ENCODE measurements around the gene SREBF2. TPM values are rescaled to one million over a fixed set of nuclear protein-coding genes. Genes with fewer than 3 reads are reported as not detected.

SREBF2 gene
- total and polyA plus RNA-seq, 2 experiments from 2014 or later: 113 to 114 TPM

DNA sequence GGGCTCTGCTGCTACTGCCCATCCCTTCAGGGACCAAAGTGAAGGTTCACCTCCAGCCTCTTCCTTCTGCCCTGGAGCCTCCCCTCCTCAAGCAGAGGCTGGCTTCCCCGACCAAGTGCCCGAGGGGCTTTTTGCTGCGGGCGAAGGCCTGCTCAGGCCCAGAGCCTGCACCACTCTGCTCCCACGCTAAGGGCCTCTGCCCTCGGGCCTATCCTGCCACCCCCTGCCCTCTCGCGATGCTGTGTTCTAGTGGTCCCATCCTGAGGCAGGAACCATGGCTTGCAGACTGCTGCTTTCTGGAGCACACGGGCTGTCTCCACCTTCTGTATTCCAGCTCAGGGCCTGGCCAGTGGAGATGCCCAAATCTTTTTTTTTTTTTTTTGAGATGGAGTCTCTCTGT is 102.6 kb downstream of the SREBF2 start:
- TF ChIP-seq EZH2phosphoT487 (IDR thresholded peaks at IDR 0.05; ENCODE audit: low read depth, severe bottlenecking, unreplicated experiment) (no peak), EZH2 (IDR thresholded peaks at IDR 0.05; ENCODE audit: borderline replicate concordance) (no peak)
- no peaks in the 10 kb centered on the region for H3K9me2 ChIP-seq (replicated peaks; ENCODE audit: insufficient read depth)
- DNase-seq (ENCODE audit: low spot score): no peak
- no peaks in the 10 kb centered on the region for H3K79me2 ChIP-seq
- no peak overlapping the region for H3K4me2 ChIP-seq
- no peaks in the 10 kb centered on the region for H3K9me3 ChIP-seq (ENCODE audit: low read depth)
- no peaks in the 10 kb centered on the region for H3K4me1 ChIP-seq (ENCODE audit: insufficient read depth)
- no peak overlapping the region for H2AFZ ChIP-seq
- H3K27me3 ChIP-seq: no peaks in the 10 kb centered on the region
- no peaks in the 10 kb centered on the region for H3K36me3 ChIP-seq (replicated peaks; ENCODE audit: insufficient read depth, low read depth)
- H3K27ac ChIP-seq: no peak overlapping the region
- H3K4me3 ChIP-seq: no peak overlapping the region
- no peaks in the 10 kb centered on the region for H4K20me1 ChIP-seq (ENCODE audit: insufficient read depth, poor library complexity, severe bottlenecking)
- 96% methylated on average over 9 of the region's 9 CpGs for WGBS (ENCODE audit: low lambda C conversion rate, missing lambda C conversion rate)

DNA sequence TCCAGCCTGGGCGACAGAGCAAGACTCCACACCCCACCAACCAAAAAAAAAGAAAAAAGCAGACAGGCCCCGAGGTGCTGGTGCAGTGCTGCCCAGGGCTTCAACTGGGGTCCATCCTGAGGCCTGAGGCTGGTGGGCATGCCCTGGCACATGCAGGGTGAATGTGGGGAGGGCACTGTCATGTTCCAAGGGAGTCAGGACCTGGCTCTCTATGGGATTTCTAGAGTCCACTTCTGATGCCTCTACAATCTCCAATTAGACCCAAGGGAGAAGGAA is 103.9 kb downstream of the SREBF2 start:
- Histone ChIP-seq H3K9me3 (ENCODE audit: low read depth) (no peaks in the 10 kb centered on the region), H3K79me2 (no peaks in the 10 kb centered on the region), H3K4me1 (ENCODE audit: insufficient read depth) (no peaks in the 10 kb centered on the region), H3K4me2 (no peak overlapping the region), H2AFZ (no peak overlapping the region), H3K36me3 (replicated peaks; ENCODE audit: insufficient read depth, low read depth) (no peaks in the 10 kb centered on the region), H3K27ac (no peak overlapping the region), H3K4me3 (no peak overlapping the region), H3K27me3 (no peaks in the 10 kb centered on the region), H3K9me2 (replicated peaks; ENCODE audit: insufficient read depth) (no peaks in the 10 kb centered on the region), H4K20me1 (ENCODE audit: insufficient read depth, poor library complexity, severe bottlenecking) (no peaks in the 10 kb centered on the region)
- 100% methylated on average over 2 of the region's 2 CpGs for whole genome bisulfite sequencing (ENCODE audit: low lambda C conversion rate, missing lambda C conversion rate)
- no peak for TF ChIP-seq EZH2 (IDR thresholded peaks at IDR 0.05; ENCODE audit: borderline replicate concordance)
- DNase-seq (ENCODE audit: low spot score): no peak

DNA sequence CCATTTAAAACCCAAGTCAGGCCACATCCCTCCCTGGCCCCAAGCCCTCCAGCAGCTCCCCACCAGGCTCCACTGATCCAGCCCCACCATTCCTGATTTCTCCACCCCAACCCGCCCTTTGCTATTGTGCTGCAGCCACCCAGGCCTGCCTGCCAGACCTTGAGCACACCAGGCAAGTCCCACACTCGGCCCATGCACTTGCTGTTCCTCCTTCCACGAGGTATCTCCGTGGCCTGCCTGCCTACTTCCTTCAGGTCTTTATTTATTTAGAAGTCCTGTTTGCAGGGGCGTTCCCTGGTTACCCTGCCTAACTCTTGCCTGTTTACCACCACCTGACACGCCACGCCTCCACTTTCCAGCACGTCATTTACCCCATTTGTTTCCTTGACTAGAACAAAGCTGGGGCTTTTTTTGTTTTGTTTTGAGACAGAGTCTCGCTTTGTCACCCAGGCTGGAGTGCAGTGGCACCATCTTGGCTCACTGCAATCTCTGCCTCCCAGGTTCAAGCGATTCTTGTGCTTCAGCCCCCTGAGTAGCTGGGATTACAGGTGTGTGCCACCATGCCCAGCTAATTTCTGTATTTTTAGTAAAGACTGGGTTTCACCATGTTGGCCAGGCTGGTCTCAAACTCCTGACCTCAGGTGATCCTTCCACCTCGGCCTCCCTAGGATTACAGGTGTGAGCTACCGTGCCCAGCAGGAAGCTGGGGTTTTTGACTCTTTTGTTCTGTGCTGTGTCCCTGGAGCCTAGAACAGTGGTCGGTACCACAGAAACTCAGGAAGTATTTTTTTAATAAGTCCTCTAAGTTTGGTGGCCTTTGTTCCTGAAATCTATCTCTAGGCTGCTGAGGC is 107.3 kb downstream of the SREBF2 start:
- Histone ChIP-seq H3K4me3 (no peak overlapping the region), H3K36me3 (replicated peaks; ENCODE audit: insufficient read depth, low read depth) (no peaks in the 10 kb centered on the region), H4K20me1 (ENCODE audit: insufficient read depth, poor library complexity, severe bottlenecking) (no peaks in the 10 kb centered on the region), H3K9me2 (replicated peaks; ENCODE audit: insufficient read depth) (no peaks in the 10 kb centered on the region), H3K27me3 (no peaks in the 10 kb centered on the region), H3K4me2 (no peak overlapping the region), H3K27ac (peak overlapping the region; percentile 75), H2AFZ (no peak overlapping the region), H3K9me3 (ENCODE audit: low read depth) (no peaks in the 10 kb centered on the region), H3K4me1 (ENCODE audit: insufficient read depth) (no peaks in the 10 kb centered on the region), H3K79me2 (peaks cover 2% of the 10 kb centered on the region)
- WGBS (ENCODE audit: low lambda C conversion rate, missing lambda C conversion rate): 79% methylated on average over 12 of the region's 13 CpGs
- TF ChIP-seq EZH2phosphoT487 (IDR thresholded peaks at IDR 0.05; ENCODE audit: low read depth, severe bottlenecking, unreplicated experiment): no peak
- TF ChIP-seq, protein P1, sequence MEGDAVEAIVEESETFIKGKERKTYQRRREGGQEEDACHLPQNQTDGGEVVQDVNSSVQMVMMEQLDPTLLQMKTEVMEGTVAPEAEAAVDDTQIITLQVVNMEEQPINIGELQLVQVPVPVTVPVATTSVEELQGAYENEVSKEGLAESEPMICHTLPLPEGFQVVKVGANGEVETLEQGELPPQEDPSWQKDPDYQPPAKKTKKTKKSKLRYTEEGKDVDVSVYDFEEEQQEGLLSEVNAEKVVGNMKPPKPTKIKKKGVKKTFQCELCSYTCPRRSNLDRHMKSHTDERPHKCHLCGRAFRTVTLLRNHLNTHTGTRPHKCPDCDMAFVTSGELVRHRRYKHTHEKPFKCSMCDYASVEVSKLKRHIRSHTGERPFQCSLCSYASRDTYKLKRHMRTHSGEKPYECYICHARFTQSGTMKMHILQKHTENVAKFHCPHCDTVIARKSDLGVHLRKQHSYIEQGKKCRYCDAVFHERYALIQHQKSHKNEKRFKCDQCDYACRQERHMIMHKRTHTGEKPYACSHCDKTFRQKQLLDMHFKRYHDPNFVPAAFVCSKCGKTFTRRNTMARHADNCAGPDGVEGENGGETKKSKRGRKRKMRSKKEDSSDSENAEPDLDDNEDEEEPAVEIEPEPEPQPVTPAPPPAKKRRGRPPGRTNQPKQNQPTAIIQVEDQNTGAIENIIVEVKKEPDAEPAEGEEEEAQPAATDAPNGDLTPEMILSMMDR (IDR thresholded peaks at IDR 0.05; ENCODE audit: poor library complexity): no peak
- no peak for DNase-seq (ENCODE audit: low spot score)

DNA sequence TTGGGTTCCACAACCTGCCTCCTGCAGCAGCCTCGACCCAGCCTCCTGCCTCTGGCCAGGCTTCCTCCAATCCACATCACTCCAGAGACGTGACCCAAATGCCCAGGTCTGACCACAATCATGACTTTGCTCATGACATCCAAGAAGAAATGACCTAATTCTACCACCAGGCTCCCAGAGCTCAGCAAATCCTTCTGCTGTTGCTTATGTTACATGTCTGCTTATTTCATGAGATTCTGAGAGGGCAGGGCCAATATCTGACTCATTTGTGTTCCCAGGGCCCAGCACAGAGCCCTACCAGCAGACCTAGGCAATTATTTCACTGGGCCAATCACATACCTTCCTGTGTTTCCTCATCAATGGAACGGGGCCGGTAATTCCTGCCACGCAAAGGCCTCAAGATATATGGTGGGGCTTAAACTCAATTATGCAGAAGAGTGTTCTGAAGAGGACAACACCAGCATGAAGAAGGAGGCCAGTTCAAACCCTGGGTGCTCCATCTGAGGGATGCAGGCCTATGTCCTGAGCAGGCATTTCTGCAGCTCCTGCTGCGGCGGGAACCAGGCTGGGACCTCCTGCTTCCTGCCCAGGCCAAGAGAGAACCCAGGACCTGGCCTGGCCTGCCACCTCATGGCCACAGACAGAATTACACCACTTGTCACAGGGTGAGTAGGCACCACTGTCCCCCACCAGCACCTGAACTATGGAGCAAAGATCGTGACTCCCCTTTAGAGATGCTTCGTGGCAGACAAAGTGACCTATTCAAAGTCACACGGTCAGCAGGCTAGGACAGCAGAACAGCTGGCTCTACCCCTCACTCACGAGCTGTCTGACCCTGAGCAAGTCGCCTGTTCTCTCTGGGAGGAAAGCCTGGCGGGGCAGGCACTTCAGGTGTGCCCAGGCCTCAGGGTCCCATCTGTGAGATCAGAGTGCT is 108.2 kb downstream of the SREBF2 start:
- no peak overlapping the region for H3K4me2 ChIP-seq
- H3K4me1 ChIP-seq (ENCODE audit: insufficient read depth): peaks cover 6% of the 10 kb centered on the region
- TF ChIP-seq, protein P1 (IDR thresholded peaks at IDR 0.05; ENCODE audit: poor library complexity): peak; percentile 80
- TF ChIP-seq EZH2phosphoT487 (IDR thresholded peaks at IDR 0.05; ENCODE audit: low read depth, severe bottlenecking, unreplicated experiment): no peak
- H2AFZ ChIP-seq: no peak overlapping the region
- H3K79me2 ChIP-seq: peaks cover 7% of the 10 kb centered on the region
- H3K9me2 ChIP-seq (replicated peaks; ENCODE audit: insufficient read depth): no peaks in the 10 kb centered on the region
- H4K20me1 ChIP-seq (ENCODE audit: insufficient read depth, poor library complexity, severe bottlenecking): no peaks in the 10 kb centered on the region
- no peaks in the 10 kb centered on the region for H3K9me3 ChIP-seq (ENCODE audit: low read depth)
- no peaks in the 10 kb centered on the region for H3K36me3 ChIP-seq (replicated peaks; ENCODE audit: insufficient read depth, low read depth)
- no peak overlapping the region for H3K4me3 ChIP-seq
- 69% methylated on average over 13 of the region's 13 CpGs for WGBS (ENCODE audit: low lambda C conversion rate, missing lambda C conversion rate)
- peak; percentile 90 for DNase-seq (ENCODE audit: low spot score)
- H3K27me3 ChIP-seq: no peaks in the 10 kb centered on the region
- peak overlapping the region; percentile 75 for H3K27ac ChIP-seq
